GM11168 (cell line): ENCODE results near the gene COL4A2.

ENCODE experiments used
- in situ Hi-C: fragments of 300-500 bp; cut with MboI; formaldehyde crosslinking; loops from one replicate; pipeline ENCODE4 v1.12.0; 2022; ENCODE audit warnings: low sequenced_read_pairs; ENCODE audit not compliant: unreplicated experiment

The COL4A2 gene

GRCh38 chr13:110271313-110271712, 35.8 kb upstream of the COL4A2 start:
- in situ Hi-C loops = no loop called here

DNA sequence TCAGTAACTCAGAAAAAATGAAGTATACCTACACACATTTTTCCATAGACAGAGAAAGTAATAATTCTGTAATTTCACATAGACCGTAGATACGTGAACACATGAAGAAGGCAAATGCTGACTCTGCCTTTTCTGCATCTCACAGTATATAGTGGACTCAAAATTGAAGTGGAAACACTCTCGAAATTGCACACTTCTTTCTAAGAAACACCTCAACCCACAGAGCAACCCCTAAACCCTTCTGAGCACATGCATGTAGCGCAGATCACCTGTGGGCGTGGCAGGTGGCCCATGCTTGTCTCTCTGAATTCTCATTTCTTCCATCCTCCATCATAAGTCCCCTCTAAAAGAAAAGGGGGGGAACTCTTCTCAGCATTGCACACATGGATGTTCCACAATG, 34.9 kb upstream of the COL4A2 start:
- in situ Hi-C loops = no loop called here

- in situ Hi-C loops = no loop called here
Measured at GRCh38 chr13:110272651-110273050, 34.4 kb upstream of the COL4A2 start.

DNA sequence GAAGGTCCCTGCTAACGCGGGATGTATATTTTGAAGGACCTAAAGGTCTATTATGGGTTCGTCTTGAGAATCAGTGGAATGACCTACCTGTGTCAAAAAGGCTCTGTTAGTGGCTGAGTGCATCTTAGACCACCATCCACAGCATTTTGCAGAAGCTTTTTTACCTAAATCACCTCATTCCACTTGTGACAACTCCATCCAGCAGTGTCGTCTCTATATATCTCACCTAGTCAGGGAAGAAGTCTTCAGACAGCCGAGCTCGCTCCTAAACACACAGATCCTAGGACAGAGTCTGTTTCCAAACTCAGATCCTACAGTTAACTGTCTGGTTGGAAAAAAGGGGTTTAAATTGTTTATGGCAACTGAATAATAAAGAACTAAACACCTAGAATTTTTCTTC, 33.8 kb upstream of the COL4A2 start:
- in situ Hi-C loops = no loop called here

DNA sequence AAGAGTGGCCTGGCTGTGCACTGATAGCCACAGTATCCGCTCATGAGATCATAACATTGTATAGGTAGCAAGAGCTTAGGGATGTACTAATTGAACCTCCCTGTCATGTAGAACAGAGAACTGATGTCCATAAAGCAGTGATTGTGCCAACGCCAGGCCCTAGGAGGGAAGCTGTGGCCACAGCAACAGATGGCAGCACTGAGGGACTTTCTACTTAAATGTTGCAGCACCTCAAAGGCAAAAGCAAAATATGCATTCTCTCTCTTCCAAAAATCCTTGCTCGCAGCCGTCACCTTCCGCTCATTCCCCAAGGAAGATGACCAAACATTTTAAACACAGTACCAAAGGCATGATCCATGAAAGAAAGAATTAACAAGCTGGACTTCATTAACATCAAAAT, 32.4 kb upstream of the COL4A2 start:
- in situ Hi-C loops = no loop called here

GRCh38 chr13:110275931-110276552, 31.0 kb upstream of the COL4A2 start:
- in situ Hi-C loops = no loop called here

DNA sequence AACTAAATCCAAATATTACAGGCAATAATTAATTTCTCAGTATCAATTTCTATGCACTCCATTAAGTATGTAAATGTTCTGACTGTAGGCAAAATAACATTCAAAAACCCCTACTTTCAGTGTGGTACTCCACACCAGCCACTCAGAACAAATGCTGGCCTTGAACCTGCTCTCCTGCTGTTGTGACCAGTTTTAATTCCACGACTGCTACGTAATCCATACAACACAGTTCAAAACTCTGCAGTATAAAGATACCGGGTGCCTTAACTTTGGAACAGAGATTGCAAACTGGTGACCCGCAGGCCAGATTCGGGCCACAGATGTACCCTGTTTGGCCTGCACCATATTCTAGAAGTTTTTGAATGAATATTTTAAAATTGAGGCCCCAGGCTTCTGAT, 30.5 kb upstream of the COL4A2 start:
- in situ Hi-C loops = no loop called here

- in situ Hi-C loops = no loop called here
Measured at GRCh38 chr13:110277357-110277975, 29.6 kb upstream of the COL4A2 start.

DNA sequence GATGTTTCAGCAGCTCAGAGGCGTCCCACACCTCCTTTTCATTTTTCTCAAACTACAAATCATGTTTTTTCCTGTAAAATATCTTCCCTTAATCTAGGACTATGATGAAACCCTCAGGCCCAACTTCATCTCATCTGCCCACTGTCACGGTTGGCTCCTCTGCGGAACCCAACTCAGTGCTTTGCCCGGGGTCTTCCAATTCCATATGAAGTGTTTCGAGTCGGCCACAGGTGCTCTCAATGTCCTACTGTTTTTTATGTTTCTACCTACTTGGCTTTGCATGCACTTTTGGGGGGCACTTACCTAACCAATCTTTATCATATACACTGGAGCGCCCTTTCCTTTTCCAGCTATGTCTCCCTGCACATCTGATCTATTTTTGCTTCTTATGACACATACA, 28.2 kb upstream of the COL4A2 start:
- in situ Hi-C loops = no loop called here

- in situ Hi-C loops = no loop called here
Measured at GRCh38 chr13:110279684-110280083, 27.4 kb upstream of the COL4A2 start.

- in situ Hi-C loops = no loop called here
Measured at GRCh38 chr13:110280231-110280813, 26.8 kb upstream of the COL4A2 start.

GRCh38 chr13:110280985-110281688, 25.9 kb upstream of the COL4A2 start:
- in situ Hi-C loops = no loop called here

GRCh38 chr13:110281736-110282135, 25.3 kb upstream of the COL4A2 start:
- in situ Hi-C loops = no loop called here

DNA sequence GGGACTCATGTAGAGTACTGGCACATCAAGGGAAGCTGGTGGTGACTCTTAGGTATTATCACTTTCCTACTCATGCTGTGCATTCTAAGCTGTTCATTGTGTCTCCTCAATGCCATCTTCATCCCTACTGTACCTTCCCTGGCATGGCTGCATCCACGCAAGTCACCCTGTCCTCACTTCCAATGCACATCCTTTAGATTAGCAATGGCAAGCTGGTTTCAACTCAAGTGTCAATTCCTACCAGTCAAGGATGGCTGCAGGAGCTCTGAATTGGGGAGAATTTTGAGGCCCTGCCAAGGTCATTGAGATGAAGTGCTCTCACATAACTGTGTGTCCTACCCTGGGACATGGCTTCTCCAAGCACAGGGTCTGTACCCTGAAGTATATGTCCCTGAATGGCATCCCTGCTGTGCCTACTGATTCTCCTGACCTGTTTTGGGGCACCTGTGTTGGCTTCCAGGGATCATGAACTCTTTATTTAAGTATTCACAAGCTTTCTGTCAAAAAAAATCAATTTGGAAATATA, 24.7 kb upstream of the COL4A2 start:
- in situ Hi-C loops = no loop called here

DNA sequence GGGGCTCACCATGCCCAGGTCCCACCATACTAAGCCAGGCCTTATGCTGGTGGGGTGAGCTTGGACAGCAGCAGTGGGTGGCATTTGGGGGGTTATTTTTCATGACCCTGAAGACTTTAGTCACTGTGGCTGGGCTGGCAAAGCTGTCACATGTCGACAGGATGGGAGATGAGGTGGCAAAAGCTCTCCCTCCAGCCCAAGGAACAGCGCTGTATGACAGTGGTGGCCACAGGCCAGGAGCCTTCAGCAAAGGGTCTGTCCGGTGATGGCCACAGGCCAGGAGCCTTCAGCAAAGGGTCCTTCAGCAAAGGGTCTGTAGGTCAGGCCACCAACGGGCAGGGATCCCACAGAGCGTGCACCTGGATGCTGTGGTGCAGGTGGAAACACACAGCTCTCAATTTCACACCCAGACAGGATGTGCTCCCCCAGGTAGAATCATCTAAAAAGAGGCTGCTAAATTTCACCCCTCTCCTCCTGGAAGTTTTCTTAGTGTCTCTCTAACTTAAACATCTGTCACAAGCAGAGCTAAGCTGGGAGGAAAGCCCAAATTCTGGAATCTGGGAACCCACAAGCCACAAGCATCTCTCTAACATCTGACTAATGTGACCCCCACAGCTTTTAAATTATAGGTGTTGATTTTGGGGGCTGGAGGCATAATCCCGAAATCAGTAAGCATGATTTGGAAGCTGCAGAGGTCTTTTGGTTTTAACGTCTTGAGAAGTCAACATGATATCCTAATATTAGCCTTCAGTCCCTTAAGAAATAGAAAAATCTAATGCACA, 23.2 kb upstream of the COL4A2 start:
- in situ Hi-C loops = no loop called here

DNA sequence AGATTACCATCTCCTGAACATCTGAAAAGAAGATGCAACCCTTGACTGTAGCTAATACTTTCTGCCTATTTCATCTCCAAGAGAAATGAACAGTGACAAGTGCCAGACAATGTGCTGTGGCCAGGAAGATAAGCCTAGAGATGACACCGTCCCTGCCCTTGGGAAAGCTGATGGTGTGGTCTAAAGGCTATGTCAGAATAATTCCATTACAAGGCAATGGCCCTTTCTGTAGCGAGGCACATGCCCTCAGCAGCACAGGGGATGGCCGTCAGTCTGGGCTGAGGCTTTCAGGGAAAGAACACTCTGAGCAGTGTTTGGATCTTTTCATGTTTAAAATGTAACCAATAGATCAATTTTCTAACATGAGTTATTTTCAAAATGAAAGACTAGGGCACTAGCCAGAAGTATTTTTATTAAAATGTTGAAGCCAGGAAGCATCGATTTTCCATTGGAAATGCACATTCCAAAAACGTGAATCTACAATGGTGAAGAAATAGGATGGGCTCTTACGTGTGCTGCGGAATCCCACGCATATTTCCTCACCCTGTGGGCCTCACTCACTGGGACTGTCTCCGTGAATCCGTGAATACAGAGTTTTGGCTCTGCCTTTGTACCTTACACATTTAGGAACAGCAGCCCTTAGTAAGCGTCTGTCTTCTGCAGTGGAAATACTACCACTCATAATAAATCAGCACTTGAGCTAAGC, 22.2 kb upstream of the COL4A2 start:
- in situ Hi-C loops = no loop called here

DNA sequence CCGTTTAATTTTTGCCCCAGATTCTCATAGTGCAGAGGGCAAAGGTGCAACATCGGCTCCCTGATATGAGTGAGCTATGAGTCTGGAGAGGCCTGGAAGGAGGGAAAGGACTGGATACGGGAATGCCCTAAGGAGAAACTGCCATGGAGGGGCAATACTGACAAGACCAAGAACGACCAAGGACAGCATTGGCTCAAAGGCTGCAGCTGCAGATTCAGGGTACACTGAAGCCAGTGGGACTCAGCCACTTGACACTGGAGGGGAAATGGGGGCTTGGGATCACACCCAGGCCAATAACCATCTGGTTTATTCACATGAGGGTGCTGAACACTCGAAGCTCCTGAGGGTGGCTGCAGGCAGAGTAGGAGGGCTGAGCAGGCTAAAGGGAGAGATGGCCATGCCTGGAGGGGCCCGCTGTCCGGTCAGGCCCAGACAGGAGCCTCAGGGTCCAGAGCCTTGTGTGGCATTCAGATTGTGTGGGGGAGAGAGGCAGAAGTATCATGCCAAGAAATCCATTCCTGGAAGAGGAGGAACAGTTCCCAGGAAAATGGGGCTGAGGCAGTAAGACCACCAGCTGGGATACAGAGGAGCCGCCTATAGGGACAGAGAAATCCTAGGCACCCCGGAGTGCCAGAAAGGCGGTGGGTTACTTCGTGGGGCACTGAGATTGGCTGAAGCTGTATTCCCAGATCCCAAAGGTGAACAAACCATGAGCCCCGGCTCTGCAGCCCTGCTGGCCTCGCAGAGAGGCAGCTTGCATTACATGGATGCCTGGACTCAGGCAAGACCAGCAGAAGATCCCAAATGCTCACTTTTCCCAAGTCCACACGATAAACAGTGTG, 20.9 kb upstream of the COL4A2 start:
- in situ Hi-C loops = no loop called here

- in situ Hi-C loops = no loop called here
Measured at GRCh38 chr13:110286833-110287819, 20.0 kb upstream of the COL4A2 start.
